Smooth muscle cell (in vitro differentiated cells): ENCODE data around the gene PDCD5. TPM values are rescaled to one million over a fixed set of nuclear protein-coding genes. Genes with fewer than 3 reads are reported as not detected.

ENCODE experiments used
- DNase-seq: peaks from one replicate; lab custom pipeline; 2025; ENCODE audit not compliant: unreplicated experiment; lab: John Stamatoyannopoulos, UW
- H2AFZ ChIP-seq: fragments of 200-600 bp; sonication (generic); 2 replicates; pipeline ENCODE4 v1.6.0; 2016; ENCODE audit warnings: antibody characterized with exemption, low read depth, mild to moderate bottlenecking
- H3F3A ChIP-seq: fragments of 200-600 bp; sonication (generic); 2 replicates; pipeline ENCODE4 v1.6.0; 2017; ENCODE audit warnings: antibody characterized with exemption, low read depth
- H3K27ac ChIP-seq: fragments of 200-600 bp; sonication (generic); 2 replicates; pipeline ENCODE4 v1.5.1; 2016; ENCODE audit warnings: low read depth, mild to moderate bottlenecking
- H3K27me3 ChIP-seq: fragments of 200-600 bp; sonication (generic); 2 replicates; pipeline ENCODE4 v1.6.1; 2016; ENCODE audit warnings: low read depth, mild to moderate bottlenecking
- H3K36me3 ChIP-seq: fragments of 200-600 bp; sonication (generic); 2 replicates; pipeline ENCODE4 v1.5.1; 2016; ENCODE audit warnings: low read depth
- H3K4me1 ChIP-seq: fragments of 200-600 bp; sonication (generic); 2 replicates; pipeline ENCODE4 v1.5.1; 2016; ENCODE audit warnings: low read depth
- H3K4me2 ChIP-seq: fragments of 200-600 bp; sonication (generic); 2 replicates; pipeline ENCODE4 v1.6.0; 2016; ENCODE audit warnings: mild to moderate bottlenecking
- H3K4me3 ChIP-seq: fragments of 200-600 bp; sonication (generic); 2 replicates; pipeline ENCODE4 v1.5.1; 2016; ENCODE audit warnings: mild to moderate bottlenecking
- H3K79me2 ChIP-seq: fragments of 200-600 bp; sonication (generic); 2 replicates; pipeline ENCODE4 v1.6.0; 2016; ENCODE audit warnings: low read depth, mild to moderate bottlenecking
- H3K9ac ChIP-seq: fragments of 200-600 bp; sonication (generic); 2 replicates; pipeline ENCODE4 v1.6.0; 2016; ENCODE audit warnings: low read depth
- H3K9me3 ChIP-seq: fragments of 200-600 bp; sonication (generic); replicated peaks from 2 replicates; pipeline ENCODE4 v1.5.1; 2016; ENCODE audit warnings: low read depth
- H4K20me1 ChIP-seq: fragments of 200-600 bp; sonication (generic); 2 replicates; pipeline ENCODE4 v1.6.0; 2016; ENCODE audit warnings: low read depth
- WGBS: methylation state at CpG from one replicate; pipeline ENCODE4 v1.1.7; 2016; ENCODE audit warnings: low lambda C conversion rate; 5-methylcytosine and 5-hydroxymethylcytosine counted together
- polyA plus RNA-seq: library from polyadenylated mRNA; unstranded; fragments of >200 nt; fragmentation: Nextera tagmentation; extraction: Ambion mirVana; gene quantifications from 2 replicates; pipeline ENCODE4 v1.2.1, GENCODE V29; 2016
- total RNA-seq: library from RNA; depleted of rRNA; stranded (reverse); fragments of >200 nt; gene quantifications from 2 replicates; pipeline ENCODE4 v1.2.3, GENCODE V29; 2014
- TF ChIP-seq, protein P1 (sequence below): fragments of 200-600 bp; sonication (generic); IDR thresholded peaks from 2 replicates; pipeline ENCODE4 v1.5.1; 2017; ENCODE audit warnings: borderline replicate concordance, mild to moderate bottlenecking, antibody characterized with exemption; ENCODE audit not compliant: insufficient read depth, poor library complexity, severe bottlenecking

PDCD5 gene
- total and polyA plus RNA-seq, 2 experiments from 2014 or later = 131 to 220 TPM

DNA sequence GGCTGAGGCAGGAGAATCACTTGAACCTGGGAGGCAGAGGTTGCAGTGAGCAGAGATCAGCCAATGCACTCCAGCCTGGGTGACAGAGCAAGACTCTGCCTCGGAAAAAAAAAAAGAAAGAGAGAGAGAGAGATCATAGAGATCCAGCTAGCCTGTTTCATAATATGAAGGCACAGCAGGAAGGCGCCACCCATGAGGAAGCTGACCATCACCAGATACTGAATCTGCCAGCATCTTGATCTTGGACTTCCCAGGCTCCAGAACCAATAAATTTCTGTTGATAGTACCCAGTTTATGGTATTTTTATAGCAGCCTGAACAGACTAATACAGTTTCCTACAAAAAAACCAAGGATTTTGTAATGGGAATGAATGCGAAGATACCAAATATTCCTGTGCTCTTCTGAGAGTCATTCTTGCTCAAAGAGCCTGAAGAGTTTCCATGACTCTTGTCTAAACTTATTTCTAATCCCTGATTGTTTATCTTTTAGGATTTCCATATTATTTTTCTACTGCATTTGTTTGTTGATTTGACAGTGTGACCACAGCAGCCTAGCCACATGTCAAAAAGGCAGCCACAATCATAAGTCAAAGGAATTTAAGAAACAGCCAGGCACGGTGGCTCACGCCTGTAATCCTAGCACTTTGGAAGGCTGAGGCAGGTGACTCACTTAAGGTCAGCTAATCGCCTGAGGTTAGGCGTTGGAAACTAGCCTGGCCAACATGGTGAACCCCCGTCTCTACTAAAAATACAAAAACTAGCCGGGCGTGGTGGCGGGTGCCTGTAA, 37.7 kb upstream of the PDCD5 start:
- H3K27me3 ChIP-seq = no peaks in the 10 kb centered on the region
- no peaks in the 10 kb centered on the region for H3F3A ChIP-seq
- H3K36me3 ChIP-seq = no peaks in the 10 kb centered on the region
- no peak overlapping the region for H3K4me2 ChIP-seq
- H4K20me1 ChIP-seq = no peaks in the 10 kb centered on the region
- H3K4me3 ChIP-seq = no peak overlapping the region
- whole genome bisulfite sequencing = 47% methylated on average over 11 of the region's 11 CpGs
- H3K27ac ChIP-seq = no peak overlapping the region
- H3K9me3 ChIP-seq = no peaks in the 10 kb centered on the region
- H2AFZ ChIP-seq = no peak overlapping the region
- no peak overlapping the region for H3K9ac ChIP-seq
- H3K79me2 ChIP-seq = no peaks in the 10 kb centered on the region
- no peak for DNase-seq
- TF ChIP-seq, protein P1, sequence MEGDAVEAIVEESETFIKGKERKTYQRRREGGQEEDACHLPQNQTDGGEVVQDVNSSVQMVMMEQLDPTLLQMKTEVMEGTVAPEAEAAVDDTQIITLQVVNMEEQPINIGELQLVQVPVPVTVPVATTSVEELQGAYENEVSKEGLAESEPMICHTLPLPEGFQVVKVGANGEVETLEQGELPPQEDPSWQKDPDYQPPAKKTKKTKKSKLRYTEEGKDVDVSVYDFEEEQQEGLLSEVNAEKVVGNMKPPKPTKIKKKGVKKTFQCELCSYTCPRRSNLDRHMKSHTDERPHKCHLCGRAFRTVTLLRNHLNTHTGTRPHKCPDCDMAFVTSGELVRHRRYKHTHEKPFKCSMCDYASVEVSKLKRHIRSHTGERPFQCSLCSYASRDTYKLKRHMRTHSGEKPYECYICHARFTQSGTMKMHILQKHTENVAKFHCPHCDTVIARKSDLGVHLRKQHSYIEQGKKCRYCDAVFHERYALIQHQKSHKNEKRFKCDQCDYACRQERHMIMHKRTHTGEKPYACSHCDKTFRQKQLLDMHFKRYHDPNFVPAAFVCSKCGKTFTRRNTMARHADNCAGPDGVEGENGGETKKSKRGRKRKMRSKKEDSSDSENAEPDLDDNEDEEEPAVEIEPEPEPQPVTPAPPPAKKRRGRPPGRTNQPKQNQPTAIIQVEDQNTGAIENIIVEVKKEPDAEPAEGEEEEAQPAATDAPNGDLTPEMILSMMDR = no peak
- no peaks in the 10 kb centered on the region for H3K4me1 ChIP-seq

DNA sequence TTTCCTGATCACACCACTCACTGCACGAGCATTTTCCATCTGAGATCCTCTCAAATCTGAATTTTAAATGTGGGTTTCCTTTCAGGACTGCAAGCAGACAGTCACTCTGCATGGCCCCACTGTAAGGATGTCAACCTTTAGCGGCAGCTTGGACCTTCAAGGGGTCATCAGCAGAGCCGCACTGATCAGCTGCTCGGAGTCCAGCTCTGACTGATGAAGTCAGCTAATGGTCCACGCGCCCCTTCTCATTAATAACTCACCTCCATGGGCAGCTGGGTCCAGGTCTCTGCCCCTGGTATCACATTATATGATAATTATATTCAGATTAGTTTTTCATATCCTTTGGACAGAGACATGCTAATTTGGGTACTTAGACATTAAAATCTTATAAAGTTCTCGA, 36.1 kb upstream of the PDCD5 start:
- Histone ChIP-seq H2AFZ (no peak overlapping the region), H3K4me1 (no peaks in the 10 kb centered on the region), H3K4me3 (no peak overlapping the region), H3K27me3 (no peaks in the 10 kb centered on the region), H3F3A (no peaks in the 10 kb centered on the region), H3K4me2 (no peak overlapping the region), H3K9ac (no peak overlapping the region), H3K79me2 (no peaks in the 10 kb centered on the region), H3K9me3 (no peaks in the 10 kb centered on the region), H3K36me3 (no peaks in the 10 kb centered on the region), H4K20me1 (no peaks in the 10 kb centered on the region), H3K27ac (no peak overlapping the region)
- 96% methylated on average over 7 of the region's 7 CpGs for WGBS
- DNase-seq = no peak
- TF ChIP-seq, protein P1 = no peak

DNA sequence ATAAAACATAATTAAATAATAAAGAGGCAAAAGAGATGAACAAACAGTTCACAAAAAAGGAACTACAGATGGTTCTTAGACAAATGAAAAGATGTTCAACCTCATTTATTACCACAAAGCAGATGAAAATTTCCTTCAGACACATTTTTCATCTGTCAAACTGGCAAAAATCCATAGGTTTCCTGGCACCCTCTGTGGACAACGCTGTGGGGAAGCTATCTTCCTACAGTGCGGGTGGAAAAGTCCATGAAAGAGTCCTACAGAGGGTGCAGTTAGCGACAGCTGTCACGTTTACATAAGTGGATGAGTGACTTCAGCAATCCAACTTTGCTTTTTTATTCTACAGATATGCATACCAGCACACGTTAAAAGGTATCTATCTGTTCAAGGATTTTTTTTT, 30.3 kb upstream of the PDCD5 start:
- Histone ChIP-seq H2AFZ (no peak overlapping the region), H3K9me3 (no peaks in the 10 kb centered on the region), H3K79me2 (no peaks in the 10 kb centered on the region), H3K27me3 (no peaks in the 10 kb centered on the region), H3K36me3 (no peaks in the 10 kb centered on the region), H3K4me2 (no peak overlapping the region), H4K20me1 (no peaks in the 10 kb centered on the region), H3K4me3 (no peak overlapping the region), H3K4me1 (no peaks in the 10 kb centered on the region), H3F3A (no peaks in the 10 kb centered on the region), H3K27ac (no peak overlapping the region), H3K9ac (no peak overlapping the region)
- DNase-seq = no peak
- TF ChIP-seq, protein P1 = no peak
- 85% methylated on average over 5 of the region's 5 CpGs for WGBS

DNA sequence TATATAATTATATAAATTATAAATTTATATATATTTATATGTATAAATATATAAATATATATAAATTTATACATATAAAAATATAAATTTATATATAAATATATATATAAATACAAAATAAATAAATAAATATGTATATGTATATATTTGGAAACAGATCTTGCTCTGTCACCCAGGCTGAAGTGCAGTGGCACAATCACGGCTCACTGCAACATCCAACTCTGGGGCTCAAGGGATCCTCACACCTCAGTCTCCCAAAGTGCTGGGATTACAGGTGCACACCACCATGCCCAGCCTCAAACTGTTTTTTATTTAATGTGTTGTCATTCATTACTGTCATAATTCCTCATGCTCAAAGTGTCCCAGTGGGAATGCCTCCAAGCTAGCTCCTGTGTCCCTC, 25.2 kb upstream of the PDCD5 start:
- WGBS = 95% methylated on average over 1 of the region's 1 CpG
- Histone ChIP-seq H3K9me3 (no peaks in the 10 kb centered on the region), H2AFZ (no peak overlapping the region), H3K4me2 (no peak overlapping the region), H3F3A (no peaks in the 10 kb centered on the region), H3K27ac (no peak overlapping the region), H3K4me3 (no peak overlapping the region), H3K4me1 (no peaks in the 10 kb centered on the region), H3K9ac (no peak overlapping the region), H3K27me3 (peaks cover 6% of the 10 kb centered on the region), H4K20me1 (no peaks in the 10 kb centered on the region), H3K36me3 (no peaks in the 10 kb centered on the region), H3K79me2 (no peaks in the 10 kb centered on the region)
- TF ChIP-seq, protein P1 = no peak
- DNase-seq = no peak
